HepG2 (cell line): Measurements from ENCODE around the gene OR2C1. TPM values are rescaled to one million over a fixed set of nuclear protein-coding genes. Genes with fewer than 3 reads are reported as not detected.

Source experiments
- CHD4 ChIP-seq: fragments of 200-600 bp; sonication (generic); IDR thresholded peaks from 2 replicates; pipeline ENCODE4 v1.7.0; 2017; ENCODE audit warnings: mild to moderate bottlenecking, low read length, borderline replicate concordance
- CSRNP2 ChIP-seq: sonication (generic); formaldehyde crosslinking; conservative IDR thresholded peaks from 2 replicates; pipeline ENCODE4 v1.8.0; 2022; ENCODE audit warnings: low read depth, missing genetic modification reagents
- MEIS2 ChIP-seq: sonication (generic); formaldehyde crosslinking; IDR thresholded peaks from 2 replicates; pipeline ENCODE4 v1.9.0; 2021; ENCODE audit warnings: mild to moderate bottlenecking, missing genetic modification reagents
- MIER2 ChIP-seq: IDR thresholded peaks from 2 replicates; pipeline ENCODE4 v1.6.1; 2016; ENCODE audit warnings: missing biosample characterization, missing genetic modification reagents
- NFATC3 ChIP-seq: sonication (generic); formaldehyde crosslinking; IDR thresholded peaks from 2 replicates; pipeline ENCODE4 v1.5.1; 2020; ENCODE audit warnings: mild to moderate bottlenecking, missing genetic modification reagents
- PATZ1 ChIP-seq: sonication (generic); formaldehyde crosslinking; IDR thresholded peaks from 2 replicates; pipeline ENCODE4 v1.4.0; 2020; ENCODE audit warnings: missing genetic modification reagents
- RORA ChIP-seq: sonication (generic); formaldehyde crosslinking; IDR thresholded peaks from 2 replicates; pipeline ENCODE4 v1.5.0; 2020; ENCODE audit warnings: mild to moderate bottlenecking, missing genetic modification reagents, moderate library complexity
- SIX4 ChIP-seq: sonication (generic); formaldehyde crosslinking; IDR thresholded peaks from 2 replicates; pipeline ENCODE4 v1.4.0; 2020; ENCODE audit warnings: missing genetic modification reagents
- SRSF4 ChIP-seq: fragments of 200-400 bp; formaldehyde crosslinking; IDR thresholded peaks from one replicate; pipeline ENCODE4 v1.6.1; 2018; ENCODE audit warnings: mild to moderate bottlenecking, low read depth, low read length, moderate library complexity; ENCODE audit not compliant: poor library complexity, severe bottlenecking
- ZBTB38 ChIP-seq: sonication (generic); formaldehyde crosslinking; IDR thresholded peaks from 2 replicates; pipeline ENCODE4 v1.5.1; 2020; ENCODE audit warnings: mild to moderate bottlenecking, missing genetic modification reagents
- ZNF318 ChIP-seq: sonication (generic); formaldehyde crosslinking; IDR thresholded peaks from 2 replicates; pipeline ENCODE4 v1.4.0; 2020; ENCODE audit warnings: mild to moderate bottlenecking, missing genetic modification reagents
- ZNF891 ChIP-seq: sonication (generic); formaldehyde crosslinking; IDR thresholded peaks from 2 replicates; pipeline ENCODE4 v1.5.0; 2020; ENCODE audit warnings: mild to moderate bottlenecking, missing genetic modification reagents
- polyA plus RNA-seq, 8 experiments: library from polyadenylated mRNA; depleted of rRNA in 3 of 8; stranded (reverse) in 7 of 8; unstranded in 1 of 8; fragments of >200 nt; fragmentation: Illumina TruSeq in 4 of 8; extraction: Trizol in 4 of 8; gene quantifications; 2 replicates each; pipeline versions ENCODE4 v1.2.1 to v1.2.3, GENCODE V29; 2011 to 2016; ENCODE audit warnings: low read depth in 4 of 8, missing spikeins in 1 of 8, mixed read lengths in 1 of 8; ENCODE audit not compliant: insufficient read depth in 1 of 8
- total RNA-seq, 5 experiments: library from RNA; depleted of rRNA; stranded (reverse); fragments of >200 nt; fragmentation: Illumina TruSeq; extraction: Trizol; gene quantifications; 2 replicates each; pipeline ENCODE4 v1.2.3, GENCODE V29; 2016; ENCODE audit warnings: low read depth in 1 of 5

OR2C1 gene
- total and polyA plus RNA-seq, 2 of the 13 experiments (the other 11 are each of a cell fraction or from before 2014, with no cell fraction given) = not detected

GRCh38 chr16:3400779-3401688, 45.3 kb downstream of the OR2C1 start, which contains the start of the genes ZNF174 and ZSCAN32 (continued):
- TF ChIP-seq RORA (no peak), SIX4 (CRISPR knock-in tag) (0 out of 2 replicates have a peak, but pooled peaks have one; percentile 21), PATZ1 (CRISPR knock-in tag) (no peak), SRSF4 (no peak), MIER2 (no peak), ZNF891 (CRISPR knock-in tag) (peak; percentile 71; the same call in 1 of the 2 replicates), CHD4 (no peak), NFATC3 (CRISPR knock-in tag) (no peak), ZNF318 (CRISPR knock-in tag) (no peak), ZBTB38 (CRISPR knock-in tag) (peak; percentile 45; the same call in 1 of the 2 replicates), MEIS2 (CRISPR knock-in tag) (no peak; the same call in none of the 2 replicates), CSRNP2 (no peak)
